Fibroblast of lung (primary cell): Measurements from ENCODE around the gene ZNF583.

ENCODE experiments used
- CTCF ChIP-seq, 2 donors: IDR thresholded peaks in 1 of 2; conservative IDR thresholded peaks in 1 of 2; 1 replicate in 1 of 2; 2 replicates in 1 of 2; pipeline ENCODE4 v1.5.1; 2011 to 2012; ENCODE audit warnings: low read length in 2 of 2, control low read depth in 1 of 2, inconsistent platforms in 1 of 2, low read depth in 1 of 2, mild to moderate bottlenecking in 1 of 2
- EZH2 ChIP-seq: IDR thresholded peaks from 2 replicates; pipeline ENCODE4 v1.5.1; 2012; ENCODE audit warnings: low read length, control low read depth, mild to moderate bottlenecking; ENCODE audit errors: missing control alignments

DNA sequence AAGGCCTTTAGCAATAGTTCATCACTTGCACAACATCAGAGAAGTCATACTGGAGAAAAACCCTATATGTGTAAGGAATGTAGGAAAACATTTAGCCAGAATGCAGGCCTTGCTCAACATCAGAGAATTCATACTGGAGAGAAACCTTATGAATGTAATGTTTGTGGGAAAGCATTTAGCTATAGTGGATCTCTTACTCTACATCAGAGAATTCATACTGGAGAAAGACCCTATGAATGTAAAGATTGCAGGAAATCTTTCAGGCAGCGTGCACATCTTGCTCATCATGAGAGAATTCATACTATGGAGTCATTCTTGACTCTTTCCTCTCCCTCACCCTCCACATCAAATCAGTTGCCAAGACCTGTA lies 19.8 kb downstream of the ZNF583 start:
- no peak for TF ChIP-seq CTCF (conservative IDR thresholded peaks at IDR 0.05 in 1 of 2, IDR thresholded peaks at IDR 0.05 in 1 of 2; ENCODE audit: low read depth in 1 of 2, low read length in 2 of 2)
- no peak for TF ChIP-seq EZH2
